Esophagus squamous epithelium (tissue), 5 donors: ENCODE data around the gene C2orf42. TPM values are rescaled to one million over a fixed set of nuclear protein-coding genes. Genes with fewer than 3 reads are reported as not detected.

Experiments used
- DNase-seq: peaks from one replicate; lab custom pipeline; 2025; lab: John Stamatoyannopoulos, UW
- H3K27ac ChIP-seq, 4 donors: fragments of 200-600 bp; sonication (generic); one replicate each; pipeline ENCODE4 v1.5.1; 2016 to 2019; ENCODE audit warnings: mild to moderate bottlenecking in 1 of 4
- H3K27me3 ChIP-seq, 4 donors: fragments of 200-600 bp; sonication (generic); 1 replicate in 3 of 4; 2 replicates in 1 of 4; pipeline versions ENCODE4 v1.5.1 to v1.6.0; 2017 to 2021; ENCODE audit warnings: antibody characterized with exemption in 1 of 4
- H3K36me3 ChIP-seq, 3 donors: fragments of 200-600 bp; sonication (generic); one replicate each; pipeline ENCODE4 v1.5.1; 2016 to 2019
- H3K4me1 ChIP-seq, 3 donors: fragments of 200-600 bp; sonication (generic); one replicate each; pipeline ENCODE4 v1.5.1; 2017 to 2019
- H3K4me3 ChIP-seq, 4 donors: fragments of 200-600 bp; sonication (generic); 1 replicate in 3 of 4; 2 replicates in 1 of 4; pipeline ENCODE4 v1.5.1; 2016 to 2019; ENCODE audit warnings: mild to moderate bottlenecking in 2 of 4, moderate library complexity in 1 of 4
- H3K9me3 ChIP-seq, 3 donors: fragments of 200-600 bp; sonication (generic); one replicate each; pipeline ENCODE4 v1.5.1; 2016 to 2019
- POLR2A ChIP-seq, 4 donors: fragments of 450-650 bp; IDR thresholded peaks; one replicate each; pipeline ENCODE4 v1.6.1; 2017; ENCODE audit warnings: antibody characterized with exemption in 4 of 4, mild to moderate bottlenecking in 4 of 4, moderate library complexity in 3 of 4
- WGBS, 2 donors: methylation state at CpG; one replicate each; pipeline ENCODE4 v1.1.5; 2018; 5-methylcytosine and 5-hydroxymethylcytosine counted together
- intact Hi-C: fragments of 100-400 bp; cut with DNase I; formaldehyde crosslinking; loops from one replicate; pipeline ENCODE4 v1.15.0; 2022
- total RNA-seq, 4 donors: library from RNA; depleted of rRNA; stranded (reverse); fragments of >200 nt; gene quantifications; one replicate each; pipeline ENCODE4 v1.1.0, GENCODE V29; 2016
- TF ChIP-seq, protein P1 (sequence below), 6 experiments: fragments of 450-650 bp in 4 of 6; fragments of 200-600 bp in 2 of 6; sonication (generic) in 2 of 6; IDR thresholded peaks; one replicate each; pipeline ENCODE4 v1.5.1; 2016 to 2019; ENCODE audit warnings: antibody characterized with exemption in 6 of 6, mild to moderate bottlenecking in 4 of 6, moderate library complexity in 4 of 6
- donor health status: DM: yes; HTN: yes; CAD: no.

The C2orf42 gene
- total RNA-seq, 4 donors from 2014 or later, result 4.5 to 15.1 (median 8.7) TPM

GRCh38 chr2:70122470-70122869, 68.3 kb downstream of the C2orf42 start:
- no peaks in the 10 kb centered on the region for H3K27me3 ChIP-seq
- no peak for DNase-seq
- H3K9me3 ChIP-seq, result no peaks in the 10 kb centered on the region
- no peak overlapping the region for H3K4me3 ChIP-seq
- 92 to 96% methylated on average over 4 of the region's 4 CpGs for WGBS, 2 donors
- H3K36me3 ChIP-seq, result no peaks in the 10 kb centered on the region
- peak overlapping the region in 2 of 4 donors; percentile 95 to 99 for H3K27ac ChIP-seq
- intact Hi-C loops, result no loop called here
- TF ChIP-seq, protein P1, sequence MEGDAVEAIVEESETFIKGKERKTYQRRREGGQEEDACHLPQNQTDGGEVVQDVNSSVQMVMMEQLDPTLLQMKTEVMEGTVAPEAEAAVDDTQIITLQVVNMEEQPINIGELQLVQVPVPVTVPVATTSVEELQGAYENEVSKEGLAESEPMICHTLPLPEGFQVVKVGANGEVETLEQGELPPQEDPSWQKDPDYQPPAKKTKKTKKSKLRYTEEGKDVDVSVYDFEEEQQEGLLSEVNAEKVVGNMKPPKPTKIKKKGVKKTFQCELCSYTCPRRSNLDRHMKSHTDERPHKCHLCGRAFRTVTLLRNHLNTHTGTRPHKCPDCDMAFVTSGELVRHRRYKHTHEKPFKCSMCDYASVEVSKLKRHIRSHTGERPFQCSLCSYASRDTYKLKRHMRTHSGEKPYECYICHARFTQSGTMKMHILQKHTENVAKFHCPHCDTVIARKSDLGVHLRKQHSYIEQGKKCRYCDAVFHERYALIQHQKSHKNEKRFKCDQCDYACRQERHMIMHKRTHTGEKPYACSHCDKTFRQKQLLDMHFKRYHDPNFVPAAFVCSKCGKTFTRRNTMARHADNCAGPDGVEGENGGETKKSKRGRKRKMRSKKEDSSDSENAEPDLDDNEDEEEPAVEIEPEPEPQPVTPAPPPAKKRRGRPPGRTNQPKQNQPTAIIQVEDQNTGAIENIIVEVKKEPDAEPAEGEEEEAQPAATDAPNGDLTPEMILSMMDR (IDR thresholded peaks at IDR 0.05), result no peak
- TF ChIP-seq POLR2A (IDR thresholded peaks at IDR 0.05), result no peak
- H3K4me1 ChIP-seq, result peaks cover 11 to 54% (median 13%) of the 10 kb centered on the region in 3 donors

DNA sequence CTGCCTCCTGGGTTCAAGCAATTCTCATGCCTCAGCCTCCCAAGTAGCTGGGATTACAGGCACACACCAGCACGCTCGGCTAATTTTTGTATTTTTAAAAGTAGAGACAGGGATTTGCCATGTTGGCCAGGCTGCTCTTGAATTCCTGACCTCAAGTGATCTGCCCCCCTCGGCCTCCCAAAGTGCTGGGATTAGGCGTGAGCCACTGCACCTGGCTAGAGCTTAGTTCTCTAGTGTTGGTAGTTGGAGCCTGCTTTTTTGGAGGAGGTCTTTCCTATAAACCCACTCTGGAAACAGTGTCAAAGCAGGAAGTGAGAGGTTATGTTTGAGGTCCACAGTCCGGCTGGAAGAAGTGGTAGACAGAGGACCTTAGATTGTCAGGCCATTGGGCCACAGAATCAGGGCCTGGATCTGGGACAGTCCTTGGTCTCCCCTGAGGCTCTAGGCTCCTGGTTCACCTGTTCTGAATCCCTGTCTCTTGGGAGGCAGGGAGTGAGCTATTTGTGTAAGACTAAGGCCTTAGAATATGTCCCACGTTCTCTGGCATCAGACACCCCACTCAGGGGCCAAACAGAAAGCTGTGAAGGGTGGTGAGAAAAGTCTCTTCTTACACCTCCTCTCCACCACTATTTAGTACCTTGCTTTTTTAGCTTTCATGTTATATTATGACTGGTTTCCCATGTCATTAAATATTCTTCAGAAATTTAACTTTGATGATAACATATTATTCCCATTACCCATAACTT, 69.0 kb downstream of the C2orf42 start:
- DNase-seq, result no peak
- WGBS, 2 donors, result 59 to 67% methylated on average over 1 to 6 of the region's 6 CpGs
- no peaks in the 10 kb centered on the region for H3K36me3 ChIP-seq
- peaks cover 11 to 47% (median 13%) of the 10 kb centered on the region in 3 donors for H3K4me1 ChIP-seq
- intact Hi-C loops, result no loop called here
- H3K27ac ChIP-seq, result peak overlapping the region in 3 of 4 donors; percentile 52 to 95 (median 57)
- no peaks in the 10 kb centered on the region for H3K9me3 ChIP-seq
- no peaks in the 10 kb centered on the region for H3K27me3 ChIP-seq
- no peak overlapping the region for H3K4me3 ChIP-seq
- TF ChIP-seq, protein P1 (IDR thresholded peaks at IDR 0.05), result no peak
- no peak for TF ChIP-seq POLR2A (IDR thresholded peaks at IDR 0.05)

DNA sequence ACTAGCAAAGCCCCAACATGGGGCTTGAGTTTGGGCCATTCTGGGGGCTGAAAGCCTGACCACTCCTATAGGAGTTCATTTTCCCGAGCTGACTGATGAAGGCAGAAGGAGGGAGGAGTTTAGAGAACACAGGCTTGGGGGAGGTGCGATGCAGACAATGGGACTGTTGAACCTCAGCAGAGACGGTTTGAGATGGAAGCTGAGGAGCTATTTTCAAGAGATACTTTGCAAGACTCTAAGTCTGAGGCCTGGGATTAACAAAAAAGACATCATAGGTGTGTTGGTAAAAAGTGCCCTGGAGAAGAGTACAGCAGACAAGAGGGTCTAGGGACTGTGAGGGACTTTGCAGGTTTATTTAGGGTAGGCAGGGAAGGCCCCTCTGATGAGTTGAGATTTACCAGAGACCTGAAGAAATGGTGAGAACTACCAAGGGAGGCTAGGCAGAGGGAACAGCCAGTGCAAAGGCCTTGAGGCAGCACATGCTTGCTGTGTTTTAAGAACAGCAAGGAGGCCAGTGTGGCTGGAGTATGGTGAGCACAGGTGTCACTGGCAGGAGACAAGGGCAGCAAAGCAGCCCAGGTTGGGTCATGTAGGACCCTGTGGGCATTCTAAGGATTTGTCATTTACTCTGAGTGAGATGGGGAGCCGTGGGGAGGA, 71.9 kb downstream of the C2orf42 start:
- TF ChIP-seq, protein P1 (IDR thresholded peaks at IDR 0.05), result no peak
- TF ChIP-seq POLR2A (IDR thresholded peaks at IDR 0.05), result no peak
- no peak overlapping the region for H3K27ac ChIP-seq
- H3K4me3 ChIP-seq, result no peak overlapping the region
- H3K27me3 ChIP-seq, result no peaks in the 10 kb centered on the region
- H3K4me1 ChIP-seq, result peaks cover 5 to 35% (median 9%) of the 10 kb centered on the region in 3 donors
- DNase-seq, result no peak
- intact Hi-C loops, result no loop called here
- H3K9me3 ChIP-seq, result no peaks in the 10 kb centered on the region
- WGBS, 2 donors, result 64% methylated on average over 4 of the region's 4 CpGs
- H3K36me3 ChIP-seq, result no peaks in the 10 kb centered on the region

DNA sequence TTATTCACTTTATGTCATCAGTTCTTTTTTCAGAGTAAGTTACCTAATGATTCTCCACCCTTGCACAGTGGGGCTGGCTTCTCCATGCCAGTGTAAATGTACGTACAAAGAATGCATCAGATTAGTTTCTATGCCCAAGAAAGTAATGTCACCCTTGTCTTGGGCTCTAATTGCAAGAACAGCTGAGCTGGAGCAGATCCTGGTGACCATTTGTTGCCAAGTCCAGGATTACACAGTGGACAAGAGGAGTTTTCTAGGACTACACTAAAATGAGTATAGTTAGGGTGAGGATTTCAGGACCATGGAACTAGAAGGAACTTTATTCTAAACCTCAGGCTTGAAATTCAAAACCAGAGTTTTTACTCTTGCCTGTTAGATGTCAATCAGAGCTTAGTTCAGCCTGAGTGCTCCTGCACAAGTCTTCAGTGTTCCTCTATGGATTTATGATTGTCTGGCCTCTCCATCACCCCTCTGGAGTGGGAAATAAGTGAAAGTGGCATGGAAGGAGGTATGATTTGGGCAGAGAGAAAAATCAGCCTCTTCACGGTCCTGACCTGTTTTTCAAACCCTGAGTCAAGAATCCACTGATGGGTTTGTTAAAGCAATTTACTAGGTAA, 73.8 kb downstream of the C2orf42 start:
- TF ChIP-seq, protein P1 (IDR thresholded peaks at IDR 0.05), result no peak
- TF ChIP-seq POLR2A (IDR thresholded peaks at IDR 0.05), result no peak
- no peak overlapping the region for H3K27ac ChIP-seq
- no peaks in the 10 kb centered on the region for H3K27me3 ChIP-seq
- peaks cover 0 to 21% (median 0%) of the 10 kb centered on the region in 3 donors for H3K4me1 ChIP-seq
- DNase-seq, result no peak
- no peaks in the 10 kb centered on the region for H3K9me3 ChIP-seq
- intact Hi-C loops, result no loop called here
- no peak overlapping the region for H3K4me3 ChIP-seq
- WGBS, 2 donors, result 97 to 100% methylated on average over 2 of the region's 2 CpGs
- no peaks in the 10 kb centered on the region for H3K36me3 ChIP-seq
